Epithelial cell of proximal tubule (primary cell): Measurements from ENCODE around the gene ADD2. TPM values are rescaled to one million over a fixed set of nuclear protein-coding genes. Genes with fewer than 3 reads are reported as not detected.

ENCODE experiments used
- DNase-seq: peaks from one replicate; pipeline ENCODE4 v3.0.0-alpha.2; 2011; ENCODE audit warnings: low read depth
- H3K4me3 ChIP-seq: 2 replicates; pipeline ENCODE4 v1.5.1; 2011; ENCODE audit warnings: low read depth, mild to moderate bottlenecking, low read length
- total RNA-seq: library from RNA; depleted of rRNA; stranded (reverse); fragments of >200 nt; gene quantifications from 2 replicates; pipeline ENCODE4 v1.2.3, GENCODE V29; 2015
- TF ChIP-seq, protein P1 (sequence below): conservative IDR thresholded peaks from 2 replicates; pipeline ENCODE4 v1.5.1; 2012; ENCODE audit warnings: low read depth, mild to moderate bottlenecking, low read length

The ADD2 gene
- total RNA-seq, 1 donor from 2014 or later: 21.3 TPM

DNA sequence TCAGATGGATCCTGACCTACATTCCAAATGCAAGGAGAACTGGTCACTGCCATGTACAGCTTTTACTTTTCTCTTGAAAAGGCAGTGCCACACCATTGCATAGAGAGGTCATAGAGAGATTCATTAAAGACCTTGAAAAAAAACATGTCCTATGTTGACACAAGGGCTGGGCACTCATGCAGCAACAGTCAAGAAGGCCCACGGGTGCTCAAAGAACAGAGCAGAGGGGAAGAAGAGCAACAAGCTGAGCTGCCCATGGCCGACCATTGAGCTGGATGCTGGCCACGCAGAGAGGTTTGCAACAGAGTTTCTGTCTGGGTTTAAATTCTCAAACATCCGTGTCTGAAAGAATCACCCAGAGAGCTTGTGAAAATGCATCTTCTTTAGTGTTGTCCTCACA lies 99.1 kb downstream of the ADD2 start:
- DNase-seq: no peak
- TF ChIP-seq, protein P1, sequence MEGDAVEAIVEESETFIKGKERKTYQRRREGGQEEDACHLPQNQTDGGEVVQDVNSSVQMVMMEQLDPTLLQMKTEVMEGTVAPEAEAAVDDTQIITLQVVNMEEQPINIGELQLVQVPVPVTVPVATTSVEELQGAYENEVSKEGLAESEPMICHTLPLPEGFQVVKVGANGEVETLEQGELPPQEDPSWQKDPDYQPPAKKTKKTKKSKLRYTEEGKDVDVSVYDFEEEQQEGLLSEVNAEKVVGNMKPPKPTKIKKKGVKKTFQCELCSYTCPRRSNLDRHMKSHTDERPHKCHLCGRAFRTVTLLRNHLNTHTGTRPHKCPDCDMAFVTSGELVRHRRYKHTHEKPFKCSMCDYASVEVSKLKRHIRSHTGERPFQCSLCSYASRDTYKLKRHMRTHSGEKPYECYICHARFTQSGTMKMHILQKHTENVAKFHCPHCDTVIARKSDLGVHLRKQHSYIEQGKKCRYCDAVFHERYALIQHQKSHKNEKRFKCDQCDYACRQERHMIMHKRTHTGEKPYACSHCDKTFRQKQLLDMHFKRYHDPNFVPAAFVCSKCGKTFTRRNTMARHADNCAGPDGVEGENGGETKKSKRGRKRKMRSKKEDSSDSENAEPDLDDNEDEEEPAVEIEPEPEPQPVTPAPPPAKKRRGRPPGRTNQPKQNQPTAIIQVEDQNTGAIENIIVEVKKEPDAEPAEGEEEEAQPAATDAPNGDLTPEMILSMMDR: no peak
- H3K4me3 ChIP-seq: no peak overlapping the region

DNA sequence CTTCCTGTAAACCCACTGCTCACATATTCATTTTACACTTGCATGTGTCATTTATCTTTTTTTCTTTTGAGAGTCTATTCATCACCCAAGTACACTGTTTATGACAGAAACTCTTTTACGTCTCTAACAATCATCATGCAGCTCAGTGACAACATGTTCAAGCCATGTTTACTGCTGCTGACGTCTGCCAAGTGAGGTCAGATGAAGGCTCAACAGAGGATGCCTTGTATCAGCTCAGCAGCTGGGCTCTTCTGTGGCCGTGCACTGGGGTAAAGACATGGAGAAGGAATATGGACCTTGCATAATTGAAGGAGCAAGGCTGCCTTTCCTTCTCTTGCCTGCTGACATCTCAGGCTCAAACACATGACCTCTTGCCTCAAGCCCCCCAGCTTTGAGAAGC lies 99.6 kb downstream of the ADD2 start:
- no peak overlapping the region for H3K4me3 ChIP-seq
- no peak for DNase-seq
- TF ChIP-seq, protein P1: no peak

DNA sequence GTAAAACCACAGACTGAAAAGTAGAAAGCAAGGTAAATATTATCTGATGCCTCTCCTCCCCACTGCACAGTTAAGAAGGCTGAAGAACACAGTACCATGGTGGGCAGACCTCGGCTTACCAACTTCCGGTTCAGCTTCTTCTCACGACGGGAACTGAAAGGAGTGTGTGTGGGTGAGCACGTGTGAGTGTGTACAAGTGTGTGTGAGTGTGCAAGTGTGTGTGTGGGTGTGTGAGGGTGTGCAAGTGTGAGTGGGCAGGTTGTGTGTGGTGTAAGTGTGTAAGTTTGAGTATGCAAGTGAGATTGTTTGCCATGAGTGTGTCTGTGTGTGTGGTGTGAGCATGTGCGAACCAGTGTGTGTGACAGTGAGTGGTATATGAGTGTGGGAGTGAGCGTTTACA lies 103.5 kb downstream of the ADD2 start:
- no peak overlapping the region for H3K4me3 ChIP-seq
- TF ChIP-seq, protein P1: no peak
- DNase-seq: no peak

DNA sequence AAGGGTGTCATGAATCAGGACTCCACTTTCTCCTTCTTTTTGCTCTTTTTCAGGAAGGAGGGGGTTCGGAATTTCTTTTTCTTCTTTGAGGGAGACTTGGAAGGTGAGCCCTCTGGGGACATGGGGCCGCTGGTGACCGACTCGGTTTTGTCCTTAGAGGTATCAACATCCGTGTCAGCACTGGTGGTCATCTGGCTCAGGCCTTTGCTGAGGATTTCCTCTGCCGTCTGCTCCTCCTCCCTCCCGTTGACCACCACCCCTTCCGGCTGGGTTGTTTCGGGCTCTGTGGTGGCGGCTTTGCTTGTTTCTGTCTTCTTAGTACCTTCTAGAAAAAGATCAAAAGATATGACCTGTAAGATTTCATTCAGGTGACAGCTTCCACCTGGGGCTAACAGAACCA lies 104.6 kb downstream of the ADD2 start:
- DNase-seq: no peak
- TF ChIP-seq, protein P1: no peak
- H3K4me3 ChIP-seq: no peak overlapping the region

DNA sequence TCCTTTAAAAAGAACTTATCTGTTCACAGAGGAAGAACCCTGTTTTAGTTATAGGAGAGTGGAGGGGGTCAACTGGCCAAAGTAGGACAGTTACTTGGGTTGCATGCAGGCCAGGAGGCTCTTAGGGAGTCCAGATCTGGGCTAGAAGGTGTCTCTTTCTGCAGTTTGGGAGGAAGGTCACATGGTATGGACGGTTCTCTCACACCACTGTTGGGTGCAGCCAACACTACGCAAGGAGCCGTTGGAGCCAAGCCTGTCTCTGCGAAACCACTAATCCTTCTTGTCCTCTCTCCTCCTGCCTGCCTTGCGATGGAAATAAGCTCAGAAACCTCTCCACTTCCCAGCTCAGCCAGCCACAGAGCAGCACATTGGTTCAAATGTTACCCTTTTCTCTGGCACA lies 108.4 kb downstream of the ADD2 start:
- DNase-seq: no peak
- TF ChIP-seq, protein P1: no peak
- no peak overlapping the region for H3K4me3 ChIP-seq

DNA sequence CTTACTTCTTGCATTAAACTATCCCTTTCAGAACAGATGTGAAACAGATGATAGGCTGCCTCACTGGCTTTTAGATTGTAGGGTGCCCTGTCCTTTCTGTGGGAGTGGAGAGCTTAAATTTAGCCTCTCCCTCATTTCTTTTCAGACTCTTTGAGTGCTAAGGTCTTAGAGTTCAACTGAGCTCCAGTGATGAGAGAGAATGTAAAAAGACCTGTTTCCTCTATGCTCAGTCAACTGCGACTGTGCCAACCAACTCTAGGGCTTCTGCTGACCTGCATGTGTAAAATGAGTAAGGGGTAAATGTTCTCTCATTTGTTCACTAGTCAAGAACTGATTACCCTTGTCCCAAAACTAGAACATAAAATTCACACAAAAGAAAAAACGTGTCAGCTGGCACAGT lies 109.5 kb downstream of the ADD2 start:
- no peak overlapping the region for H3K4me3 ChIP-seq
- TF ChIP-seq, protein P1: no peak
- no peak for DNase-seq

DNA sequence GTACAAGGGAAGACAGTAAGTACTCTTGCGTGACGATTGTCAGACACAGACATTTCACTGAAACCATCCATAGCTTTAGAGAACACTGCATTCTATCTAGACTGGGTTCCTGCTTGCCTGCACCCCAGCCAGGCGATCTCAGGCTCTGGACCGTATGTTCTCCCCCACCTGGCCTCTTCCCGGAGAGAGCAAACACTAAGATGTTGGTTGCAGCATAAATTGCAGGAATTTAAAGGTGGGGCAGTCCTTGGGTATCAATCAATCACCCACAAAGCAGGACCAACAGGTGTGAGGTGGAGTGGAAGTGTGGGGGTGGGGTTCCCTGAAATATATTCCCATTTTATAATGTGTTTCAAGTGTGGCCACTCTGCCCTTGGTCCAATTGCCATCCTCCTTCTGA lies 110.8 kb downstream of the ADD2 start:
- no peak for DNase-seq
- no peak overlapping the region for H3K4me3 ChIP-seq
- TF ChIP-seq, protein P1: no peak
